Measurements from ENCODE around the gene SATB1.
A peak's percentile ranks its signal among the peaks of the same experiment; 100 is the strongest.
"Not testable (repeated sequence)": the region's sequence is repeated elsewhere in the genome, so short reads cannot be mapped to it uniquely, and the experiment has no call there.

The SATB1 gene

GRCh38 chr3:18351823-18352744, 73.1 kb downstream of the SATB1 start:
- DNase-seq (ENCODE audit: low spot score) = no peak

GRCh38 chr3:18351069-18351628, 74.0 kb downstream of the SATB1 start:
- DNase-seq (ENCODE audit: low spot score) = no peak

- DNase-seq (ENCODE audit: low spot score) = no peak
Observed at GRCh38 chr3:18349197-18349798, 75.8 kb downstream of the SATB1 start.

- DNase-seq (ENCODE audit: low spot score) = no peak
Observed at GRCh38 chr3:18346097-18346496, 79.0 kb downstream of the SATB1 start.

GRCh38 chr3:18345015-18345367, 80.1 kb downstream of the SATB1 start:
- no peak for DNase-seq (ENCODE audit: low spot score)

GRCh38 chr3:18344306-18345014, 80.7 kb downstream of the SATB1 start:
- DNase-seq (ENCODE audit: low spot score) = no peak

- no peak for DNase-seq (ENCODE audit: low spot score)
Observed at GRCh38 chr3:18343809-18344208, 81.3 kb downstream of the SATB1 start.

GRCh38 chr3:18338827-18339514, 86.2 kb downstream of the SATB1 start:
- no peak for DNase-seq (ENCODE audit: low spot score)

GRCh38 chr3:18337231-18337630, 87.9 kb downstream of the SATB1 start:
- DNase-seq (ENCODE audit: low spot score) = no peak

- DNase-seq (ENCODE audit: low spot score) = no peak
Observed at GRCh38 chr3:18334837-18335601, 90.1 kb downstream of the SATB1 start.

GRCh38 chr3:18330772-18331441, 94.2 kb downstream of the SATB1 start:
- not testable (repeated sequence) for DNase-seq (ENCODE audit: low spot score)

- no peak for DNase-seq (ENCODE audit: low spot score)
Observed at GRCh38 chr3:18308096-18308650, 117.0 kb downstream of the SATB1 start.

- DNase-seq (ENCODE audit: low spot score) = no peak
Observed at GRCh38 chr3:18307529-18307928, 117.6 kb downstream of the SATB1 start.

- peak; percentile 3 for DNase-seq (ENCODE audit: low spot score)
Observed at GRCh38 chr3:18302517-18302916, 122.6 kb downstream of the SATB1 start.

GRCh38 chr3:18301781-18302180, 123.4 kb downstream of the SATB1 start:
- DNase-seq (ENCODE audit: low spot score) = no peak

- no peak for DNase-seq (ENCODE audit: low spot score)
Observed at GRCh38 chr3:18300916-18301315, 124.2 kb downstream of the SATB1 start.

GRCh38 chr3:18297126-18297525, 128.0 kb downstream of the SATB1 start:
- DNase-seq (ENCODE audit: low spot score) = no peak

Measured in AG08395 (cell line).